NCI-H69 (cell line): Measurements from ENCODE around the gene AHDC1.
A peak's percentile ranks its signal among the peaks of the same experiment; 100 is the strongest.

Experiments used
- DNase-seq: peaks from one replicate; lab custom pipeline; 2025; lab: John Stamatoyannopoulos, UW

Gene AHDC1

DNA sequence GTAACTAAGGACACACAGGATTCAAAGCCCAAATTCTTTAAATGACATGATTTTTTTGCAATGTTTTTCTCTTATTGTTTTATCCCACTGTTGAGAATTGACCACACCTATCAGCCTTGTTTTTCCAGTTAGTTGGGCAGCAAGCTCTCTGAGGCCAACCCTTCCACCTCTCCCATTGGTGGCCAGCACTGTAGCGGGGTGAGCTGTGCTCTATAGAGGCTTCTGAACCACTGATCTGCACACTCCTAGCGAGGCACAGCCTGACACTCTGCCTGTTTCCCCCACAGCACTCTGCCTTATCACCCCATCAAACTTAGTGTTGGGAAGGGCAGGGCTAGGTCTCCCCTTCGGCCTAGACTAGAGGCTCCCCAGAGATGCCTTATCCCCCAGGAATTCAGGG is 19.5 kb downstream of the AHDC1 start:
- no peak for DNase-seq

DNA sequence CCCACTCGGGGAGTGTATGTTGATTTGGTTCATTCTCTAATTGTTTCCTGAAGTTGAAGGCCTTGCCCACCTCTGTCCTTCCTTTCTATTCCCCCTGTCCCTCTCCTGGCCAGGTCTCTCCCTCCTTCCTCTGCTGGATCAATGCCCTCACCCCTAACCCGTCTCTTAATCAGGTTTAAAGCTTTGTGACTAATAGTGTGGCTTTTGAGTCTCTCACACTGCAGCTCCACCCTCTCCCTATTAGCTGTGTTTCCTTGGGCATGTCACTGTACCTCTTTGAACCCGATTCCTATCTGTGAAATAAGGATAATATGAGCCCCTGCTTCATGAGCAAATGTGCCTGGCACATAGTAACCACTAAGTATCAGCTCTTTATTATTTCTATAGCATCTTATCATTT is 20.5 kb downstream of the AHDC1 start:
- no peak for DNase-seq

DNA sequence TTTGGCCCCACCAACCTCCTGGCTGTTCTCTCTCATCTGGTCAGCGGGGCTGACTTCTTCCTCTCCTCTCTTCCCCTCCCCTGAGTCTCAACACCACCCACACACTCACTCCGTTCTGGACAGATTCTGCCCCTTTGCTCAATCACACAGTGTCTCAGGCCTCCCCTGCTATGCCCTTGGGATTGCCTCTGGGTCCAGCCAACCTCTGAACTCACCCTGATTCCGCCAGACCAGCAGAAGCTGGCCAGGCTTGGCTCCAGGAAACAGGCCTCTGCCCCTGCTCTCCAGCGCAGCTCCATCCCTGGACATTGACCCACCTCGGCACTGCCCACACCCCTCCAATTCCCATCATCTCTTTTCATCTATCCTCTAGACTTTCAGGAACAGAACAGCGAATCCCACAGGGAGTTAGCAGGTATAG is 22.1 kb downstream of the AHDC1 start:
- DNase-seq, result no peak

- DNase-seq, result no peak
These were observed 26.3 kb downstream of the AHDC1 start for GRCh38 chr1:27577504-27578188.

- no peak for DNase-seq
These were observed 27.1 kb downstream of the AHDC1 start for GRCh38 chr1:27576806-27577227.

- DNase-seq, result peak; percentile 73
These were observed 28.1 kb downstream of the AHDC1 start for GRCh38 chr1:27575840-27576331.

DNA sequence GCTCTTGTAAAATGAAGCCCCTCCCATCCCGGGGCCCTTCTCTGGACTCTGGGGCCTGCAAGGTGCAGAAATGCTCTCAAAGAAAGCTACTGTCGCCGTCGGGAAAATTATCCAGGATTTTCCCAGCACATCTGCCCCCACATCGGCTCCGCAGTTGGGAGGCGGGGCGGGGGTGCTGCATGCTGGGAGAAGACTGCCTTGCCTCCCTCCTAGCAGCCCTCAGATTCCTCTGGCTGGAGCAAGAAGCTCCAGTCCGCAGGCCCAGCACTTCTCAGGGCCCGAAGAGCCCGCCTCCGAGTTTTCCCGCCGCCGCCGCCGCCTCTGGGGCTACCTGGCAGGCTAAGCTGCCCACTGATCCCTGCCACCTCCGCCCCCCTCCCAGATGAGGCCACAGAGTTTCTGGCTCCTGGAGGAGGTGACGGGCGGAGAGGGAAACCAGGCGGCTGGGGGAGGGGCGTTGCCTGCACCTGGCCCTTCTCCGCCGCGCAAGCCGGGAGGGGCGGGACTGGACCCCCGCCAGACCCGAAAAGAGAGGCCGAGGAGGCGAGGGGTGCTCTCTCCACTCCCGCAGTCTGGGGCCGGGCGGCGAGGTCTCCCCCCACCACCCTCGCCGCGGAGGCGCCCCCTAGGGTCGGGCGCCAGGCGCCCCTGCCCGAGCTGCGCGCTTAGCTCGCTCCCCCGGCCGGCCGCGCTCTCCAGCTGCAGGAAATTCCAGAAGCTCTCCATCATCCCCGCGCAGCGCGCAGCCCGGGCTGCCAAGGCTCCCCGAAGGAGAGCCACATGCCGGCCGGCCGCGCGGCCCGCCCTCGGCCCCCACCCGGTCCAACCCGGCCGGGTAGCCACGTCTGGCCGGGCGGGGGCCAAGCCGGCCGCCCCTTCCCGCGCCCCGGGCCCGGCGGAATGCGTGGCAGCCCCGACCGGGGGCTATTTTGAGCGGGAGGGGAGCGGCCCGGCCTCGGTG is 28.8 kb downstream of the AHDC1 start:
- DNase-seq, result peak; percentile 78

- no peak for DNase-seq
These were observed 29.8 kb downstream of the AHDC1 start for GRCh38 chr1:27574001-27574781.

DNA sequence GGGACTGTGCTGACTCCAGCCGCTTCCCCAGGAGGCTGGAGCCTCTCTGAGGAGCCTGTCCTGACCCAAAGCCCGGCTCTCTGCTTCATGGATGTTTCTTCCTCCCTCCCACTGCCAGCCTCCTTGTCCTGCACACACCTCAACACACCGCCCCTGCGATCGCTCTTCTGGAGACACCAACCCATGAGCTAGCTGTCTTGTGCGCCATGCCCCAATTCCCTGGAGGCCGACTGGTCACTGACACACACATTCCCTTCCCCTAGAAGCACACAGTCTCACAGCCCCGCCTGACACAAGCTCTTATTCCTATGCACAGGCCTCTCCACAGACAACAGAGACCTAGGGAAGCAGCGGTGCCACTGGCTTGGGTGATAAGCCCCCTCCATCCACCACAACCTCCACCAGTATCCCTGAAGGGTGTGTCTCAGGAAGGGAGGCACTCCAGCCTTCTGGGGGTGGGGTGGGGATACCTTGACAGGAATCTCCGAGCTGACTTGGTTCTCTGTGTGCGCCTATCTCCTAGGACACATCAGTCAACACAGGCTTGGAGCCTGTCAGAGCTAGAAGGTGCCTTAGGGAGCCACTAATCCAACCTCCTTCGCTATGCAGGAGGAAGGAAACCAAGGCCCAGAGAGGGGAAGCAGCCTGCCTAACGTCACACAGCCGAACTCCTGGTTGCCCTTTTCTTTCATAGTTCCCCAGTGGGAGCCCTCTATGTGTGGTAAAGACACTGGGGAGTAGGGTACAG is 31.1 kb downstream of the AHDC1 start:
- DNase-seq, result no peak

GRCh38 chr1:27572019-27572678 is 31.8 kb downstream of the AHDC1 start:
- no peak for DNase-seq

DNA sequence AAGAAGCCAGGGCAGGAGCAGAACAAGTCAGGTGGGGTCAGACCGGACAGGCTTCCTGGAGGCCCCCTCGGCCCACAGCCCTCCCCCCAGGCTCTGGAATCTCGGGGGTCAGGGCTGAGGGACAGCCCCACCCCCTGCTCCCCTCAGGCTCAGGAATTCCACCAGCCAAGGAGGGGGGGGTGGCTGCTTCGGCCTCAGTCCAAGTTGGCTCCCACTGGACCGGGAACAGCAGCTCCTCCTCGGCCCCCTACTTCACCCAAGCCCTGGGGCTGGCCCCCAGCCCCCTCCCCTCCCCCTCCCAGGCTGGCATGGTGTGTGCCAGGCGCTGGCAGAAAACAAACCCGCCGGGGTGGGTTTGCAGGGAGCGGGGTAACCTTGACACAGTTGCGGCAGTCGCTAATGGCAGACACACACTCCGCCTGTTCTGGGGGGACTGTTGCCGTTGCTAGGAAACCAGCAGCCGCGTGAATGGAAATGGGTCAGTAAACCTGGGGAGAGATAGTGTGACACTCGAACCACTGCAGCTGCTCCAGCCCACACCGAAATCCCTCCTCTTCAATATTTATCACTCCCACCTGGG is 32.4 kb downstream of the AHDC1 start:
- peak; percentile 24 for DNase-seq

GRCh38 chr1:27570784-27571183 is 33.2 kb downstream of the AHDC1 start:
- DNase-seq, result no peak

GRCh38 chr1:27570356-27570755 is 33.6 kb downstream of the AHDC1 start:
- DNase-seq, result no peak

DNA sequence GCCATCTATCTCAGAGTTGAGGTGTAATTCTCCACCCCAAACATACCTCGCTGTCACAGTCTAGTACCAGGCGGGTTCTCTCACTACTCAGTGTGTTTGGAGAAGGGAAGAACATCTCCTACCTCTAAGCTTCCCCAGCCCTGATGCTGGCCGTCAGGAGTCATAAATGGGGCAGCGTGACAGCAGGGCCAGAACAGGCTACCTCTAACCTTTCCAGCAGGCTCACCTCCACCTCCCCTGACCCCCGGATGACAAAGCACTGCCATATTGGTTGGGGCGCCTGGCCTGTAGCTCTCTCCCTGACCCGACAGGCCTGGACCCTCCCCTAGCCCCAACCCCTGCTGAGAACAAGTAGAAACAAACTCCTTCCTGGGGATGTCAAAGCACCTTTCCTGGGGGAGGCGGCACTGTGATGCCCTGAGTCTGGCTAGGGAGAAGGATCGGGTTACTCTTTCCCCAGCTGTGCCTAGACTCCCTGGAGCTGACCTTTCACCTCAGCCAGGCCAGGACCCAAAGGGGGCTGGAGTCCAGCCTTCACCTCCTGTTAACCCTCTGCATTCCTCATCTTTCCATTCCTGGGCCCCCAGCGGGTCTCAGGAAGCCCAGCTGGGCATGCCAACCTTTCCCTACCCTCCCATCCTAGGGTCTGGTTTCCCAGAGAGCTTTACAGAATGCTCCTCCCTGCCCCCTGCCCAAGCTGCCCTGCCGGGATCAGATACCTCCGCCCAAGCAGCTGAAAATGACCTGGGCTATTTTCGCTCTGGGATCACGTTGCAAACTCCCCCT is 34.2 kb downstream of the AHDC1 start:
- peak; percentile 22 for DNase-seq

GRCh38 chr1:27569088-27569460 is 34.9 kb downstream of the AHDC1 start:
- peak; percentile 40 for DNase-seq

GRCh38 chr1:27568300-27569087 is 35.5 kb downstream of the AHDC1 start:
- DNase-seq, result peak; percentile 95

DNA sequence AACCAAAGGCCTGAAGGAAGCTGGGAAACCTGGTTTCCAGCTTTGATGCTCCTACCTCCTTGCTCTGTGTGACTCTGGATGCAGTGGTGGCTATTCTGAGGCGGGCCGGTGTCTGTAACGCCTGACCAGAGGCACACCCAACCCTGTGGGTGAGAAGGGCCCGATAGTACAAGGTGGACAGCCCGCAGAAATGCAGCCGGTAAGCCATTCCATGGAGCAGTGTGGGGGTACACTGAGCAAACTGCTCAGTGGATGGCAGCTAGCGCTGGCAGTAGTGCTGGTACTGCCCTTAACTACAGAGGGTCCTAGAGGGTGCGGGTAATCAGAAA is 36.0 kb downstream of the AHDC1 start:
- no peak for DNase-seq

DNA sequence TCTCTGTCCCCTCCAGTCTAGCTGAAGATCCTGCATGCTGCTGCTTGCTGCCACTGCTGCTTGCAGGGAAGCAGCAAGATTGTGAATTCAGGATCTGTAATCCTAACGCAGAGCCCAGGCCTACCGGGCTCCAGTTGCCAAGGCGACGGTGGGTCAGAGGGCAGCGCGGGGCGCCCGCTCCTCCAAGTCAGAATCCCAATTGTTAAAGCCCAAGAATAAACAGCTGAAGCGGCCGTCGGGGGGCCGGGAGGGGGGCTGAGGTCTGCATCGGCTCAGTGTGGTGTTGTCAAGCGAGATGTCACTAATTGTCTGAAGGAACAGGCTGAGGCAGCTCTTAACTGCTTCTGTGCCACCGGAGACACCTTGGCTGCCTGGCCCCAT is 36.8 kb downstream of the AHDC1 start:
- no peak for DNase-seq

GRCh38 chr1:27566462-27567145 is 37.3 kb downstream of the AHDC1 start:
- peak; percentile 56 for DNase-seq
